HG03060 (cell line): ENCODE results near the gene BLCAP.
"Not testable (repeated sequence)": the region's sequence is repeated elsewhere in the genome, so short reads cannot be mapped to it uniquely, and the experiment has no call there.

ENCODE experiments used
- ATAC-seq: cut with Tn5 transposase; IDR thresholded peaks from one replicate; pipeline ENCODE4 v1.9.1; 2021; ENCODE audit warnings: low read depth, moderate number of reproducible peaks; ENCODE audit not compliant: unreplicated experiment

BLCAP gene, protein sequence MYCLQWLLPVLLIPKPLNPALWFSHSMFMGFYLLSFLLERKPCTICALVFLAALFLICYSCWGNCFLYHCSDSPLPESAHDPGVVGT

GRCh38 chr20:37527638-37528445 is at the start of gene BLCAP:
TSS of gene BLCAP (minus strand) at chr20:37527876. CDS start at chr20:37519174, 8,702 bp downstream.
- no peak for ATAC-seq

DNA sequence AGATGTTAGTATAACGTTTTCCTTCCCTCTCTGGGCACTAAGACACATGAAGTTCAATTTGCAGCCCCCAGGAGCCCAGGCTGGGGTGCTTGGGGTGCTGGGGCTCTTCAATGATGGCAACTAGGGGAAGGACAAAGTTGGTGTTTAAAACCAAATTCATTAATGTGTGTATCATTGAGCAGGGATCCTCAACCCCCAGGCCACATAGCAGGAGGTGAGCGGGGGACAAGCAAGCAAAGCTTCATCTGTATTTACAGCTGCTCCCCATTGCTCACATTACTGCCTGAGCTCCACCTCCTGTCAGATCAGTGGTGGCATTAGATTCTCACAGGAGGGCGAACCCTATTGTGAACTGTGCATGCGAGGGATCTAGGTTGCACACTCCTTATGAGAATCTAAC is 49.8 kb upstream of the BLCAP start:
- not testable (repeated sequence) for ATAC-seq

DNA sequence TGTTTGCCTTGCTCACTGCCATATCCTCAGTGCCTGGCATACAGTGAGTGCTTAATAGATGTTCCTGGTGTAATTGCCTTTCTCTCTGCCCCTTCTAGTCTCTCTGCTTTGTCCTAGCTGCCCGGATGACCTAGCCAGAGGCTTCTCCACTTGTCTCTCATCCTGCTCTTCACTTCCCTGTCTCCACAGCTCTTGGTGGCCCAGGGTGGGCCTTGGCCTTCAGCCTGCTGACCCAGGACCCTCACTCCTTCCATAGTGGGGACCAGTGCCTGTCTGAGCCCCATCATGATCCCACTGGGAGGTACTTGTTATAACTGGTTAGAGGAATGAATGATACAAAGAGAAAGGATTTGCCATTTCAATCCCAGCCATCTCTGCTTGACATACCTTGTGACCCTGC is 49.2 kb upstream of the BLCAP start:
- ATAC-seq = no peak

- ATAC-seq = no peak
Observed at GRCh38 chr20:37575884-37576283, 48.2 kb upstream of the BLCAP start.

DNA sequence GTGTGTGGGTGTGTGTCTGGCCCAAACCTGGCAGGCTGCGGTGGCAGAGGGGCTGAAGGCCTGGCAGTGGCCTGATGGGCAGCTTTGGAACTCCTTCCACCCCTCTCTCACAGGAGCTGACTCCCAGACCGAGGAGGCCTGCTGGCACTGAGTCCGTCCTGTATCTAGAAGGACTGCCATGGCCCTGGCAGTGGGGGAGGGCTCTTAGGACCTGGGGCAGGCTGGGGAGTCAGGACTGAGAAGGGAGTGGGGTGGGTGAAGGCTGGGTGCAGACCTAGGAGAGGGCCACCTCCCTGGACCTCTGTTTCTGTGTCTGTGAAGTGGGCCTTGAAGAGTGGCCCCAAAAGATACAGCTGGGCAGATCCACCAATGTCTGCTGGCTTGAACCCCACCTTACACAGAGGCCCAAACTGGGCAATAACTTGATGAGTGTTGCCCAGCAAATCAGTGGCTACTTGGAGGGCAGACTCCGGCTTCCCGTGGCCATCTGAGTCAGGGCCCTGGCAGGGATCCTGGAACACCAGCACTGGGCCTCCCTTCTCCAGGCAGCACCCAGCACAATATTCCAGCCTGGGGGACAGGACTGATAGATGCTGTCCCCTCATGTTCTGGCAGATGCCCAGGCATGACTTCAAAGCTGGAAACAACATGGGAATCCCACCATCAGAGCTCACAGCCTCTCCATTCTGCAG is 46.7 kb upstream of the BLCAP start:
- no peak for ATAC-seq

- no peak for ATAC-seq
Observed at GRCh38 chr20:37573626-37574198, 46.0 kb upstream of the BLCAP start.

- ATAC-seq = no peak
Observed at GRCh38 chr20:37571033-37571432, 43.4 kb upstream of the BLCAP start.

GRCh38 chr20:37570419-37570818 is 42.7 kb upstream of the BLCAP start:
- ATAC-seq = no peak

DNA sequence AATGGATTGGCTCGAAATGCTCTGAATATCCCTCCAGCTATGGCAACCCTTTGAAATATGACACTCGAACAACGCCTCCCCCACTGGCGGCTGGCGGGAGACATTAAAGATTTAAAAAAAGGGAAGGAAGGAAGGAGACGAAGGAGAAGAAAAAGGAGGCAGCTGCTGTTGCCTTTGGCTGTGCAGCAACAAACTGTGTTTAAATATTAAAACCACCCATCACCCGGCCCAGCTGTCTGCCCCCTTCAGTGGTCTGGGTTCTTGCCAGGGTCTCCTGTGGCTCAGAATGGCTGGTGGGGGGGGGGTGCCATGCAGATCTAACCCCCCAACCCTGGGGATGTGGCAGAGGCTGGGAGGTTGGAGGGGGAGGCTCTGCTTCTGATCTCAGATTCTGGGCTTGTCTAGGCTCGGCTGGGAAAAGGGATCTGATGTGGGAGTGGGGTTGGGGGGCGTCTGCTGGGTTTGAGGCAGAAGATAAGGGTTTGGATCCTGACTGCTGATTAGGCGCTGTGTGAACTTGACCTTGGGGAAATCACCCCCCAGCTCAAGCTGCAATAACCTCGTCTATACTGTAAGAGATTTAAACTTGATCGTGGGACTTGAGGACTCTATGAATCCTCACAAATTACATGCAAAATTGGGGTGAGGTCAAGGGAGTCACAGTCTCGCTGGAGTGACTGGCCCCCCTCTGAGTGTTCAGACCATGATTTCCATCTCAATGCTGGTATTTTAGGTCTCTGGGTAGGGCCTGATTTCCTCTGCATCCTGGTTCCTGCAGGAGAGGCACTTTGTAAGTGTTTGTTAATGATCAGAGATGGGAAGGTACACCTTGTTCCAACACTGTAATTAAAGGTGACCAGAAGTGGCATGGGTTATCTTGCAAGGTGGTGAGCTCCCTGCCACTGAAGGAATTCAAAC is 40.3 kb upstream of the BLCAP start:
- no peak for ATAC-seq

GRCh38 chr20:37567331-37567665 is 39.6 kb upstream of the BLCAP start:
- ATAC-seq = no peak

DNA sequence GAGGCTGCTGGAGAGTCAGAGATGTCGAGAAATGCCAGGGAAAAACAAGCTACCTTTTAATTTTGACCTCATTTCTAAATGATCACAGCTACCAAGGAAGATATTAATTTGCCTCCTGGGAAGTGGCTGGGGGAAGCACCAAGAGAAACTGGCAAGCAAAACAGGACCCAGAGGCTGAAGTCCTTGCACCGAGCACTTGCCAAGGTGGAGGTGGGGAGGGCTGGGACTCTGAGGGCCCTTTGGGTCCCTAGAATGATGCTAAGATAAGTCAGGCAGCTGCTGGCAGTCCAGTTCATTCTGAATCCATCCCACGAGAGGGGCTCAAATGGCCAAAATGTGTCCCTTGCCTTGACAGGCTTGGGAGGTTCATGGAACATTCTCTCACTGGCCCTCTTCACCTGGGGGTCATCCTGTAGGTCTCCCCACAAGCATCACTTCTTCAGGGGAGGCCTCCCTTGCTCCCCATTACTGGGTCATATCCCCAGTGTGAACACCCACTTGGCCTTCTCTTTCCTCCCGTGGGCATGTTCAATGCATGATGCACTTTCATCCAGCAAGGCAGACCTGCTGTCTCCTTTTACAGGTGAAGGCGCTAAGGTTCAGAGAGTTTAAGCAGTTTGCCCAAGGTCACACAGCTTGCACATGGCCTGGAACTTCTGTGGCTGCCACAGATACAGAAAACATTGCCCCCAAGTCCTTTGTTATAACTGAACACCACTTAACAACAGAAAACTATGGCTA is 39.1 kb upstream of the BLCAP start:
- ATAC-seq = no peak

GRCh38 chr20:37565134-37565811 is 37.6 kb upstream of the BLCAP start:
- ATAC-seq = no peak

- ATAC-seq = no peak
Observed at GRCh38 chr20:37564388-37565133, 36.9 kb upstream of the BLCAP start.

GRCh38 chr20:37564016-37564387 is 36.3 kb upstream of the BLCAP start:
- no peak for ATAC-seq

DNA sequence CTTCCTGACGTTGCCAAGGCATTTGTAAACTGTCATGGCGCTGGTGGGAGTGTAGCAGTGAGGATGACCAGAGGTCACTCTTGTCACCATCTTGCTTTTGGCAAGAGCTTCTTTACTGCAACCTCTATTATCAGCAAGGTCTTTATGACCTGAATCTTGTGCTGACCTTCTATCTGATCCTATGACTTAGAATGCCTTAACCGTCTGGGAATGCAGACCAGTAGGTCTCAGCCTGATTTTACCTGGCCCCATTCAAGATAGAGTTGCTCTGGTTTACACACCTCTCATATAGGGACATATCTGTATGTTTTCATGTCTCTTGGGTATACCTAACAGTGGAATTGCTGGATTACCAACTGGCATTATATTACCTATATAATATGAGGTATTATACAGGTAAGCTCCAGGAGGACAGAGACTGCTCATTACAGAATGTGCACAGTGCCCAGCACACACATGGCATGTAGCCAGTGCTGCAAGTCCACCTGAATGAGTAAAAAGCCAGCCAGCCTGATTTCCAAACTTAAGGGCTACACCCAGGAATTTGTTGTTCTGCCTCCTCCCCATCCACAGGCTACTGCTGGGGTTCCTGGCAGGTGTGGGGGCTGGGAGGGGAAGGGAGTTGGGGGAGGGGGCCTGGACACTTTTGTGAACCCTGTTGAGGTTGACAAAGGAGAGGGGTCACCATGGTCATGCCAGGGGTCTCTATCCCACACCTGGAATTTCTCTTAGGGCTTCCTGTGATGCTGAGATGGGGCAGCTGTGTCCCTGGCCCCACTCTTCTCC is 35.2 kb upstream of the BLCAP start:
- no peak for ATAC-seq

DNA sequence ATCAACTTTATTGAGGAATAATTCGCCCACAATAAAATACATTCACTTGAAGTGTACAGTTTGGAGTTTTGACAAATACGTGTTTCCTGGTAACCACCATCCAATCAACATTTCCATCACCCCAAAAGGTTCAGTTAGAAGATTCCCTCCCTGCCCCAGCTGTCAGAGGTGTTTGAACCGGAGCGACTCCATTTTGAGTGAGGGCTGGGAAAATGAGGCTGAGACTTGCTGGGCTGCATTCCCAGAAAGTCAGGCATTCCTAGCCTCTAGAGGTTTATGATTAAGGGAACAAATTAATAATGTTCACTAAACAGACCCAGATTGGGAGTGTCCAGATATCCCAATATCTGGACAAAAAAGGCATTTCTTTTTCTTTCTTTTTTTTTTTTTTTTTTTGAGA is 33.0 kb upstream of the BLCAP start:
- no peak for ATAC-seq

- no peak for ATAC-seq
Observed at GRCh38 chr20:37559312-37560027, 31.8 kb upstream of the BLCAP start.
